Body of pancreas (tissue), 4 donors: ENCODE measurements around the gene APCDD1. TPM values are rescaled to one million over a fixed set of nuclear protein-coding genes. Genes with fewer than 3 reads are reported as not detected.

Experiments used
- ATAC-seq: fragments of 150-250 bp; one replicate; pipeline ENCODE4 v1.9.1; 2016
- DNase-seq, 4 donors: peaks; one replicate each; pipeline ENCODE4 v3.0.0-alpha.2; 2019
- H3K27ac ChIP-seq, 4 donors: fragments of 200-600 bp; sonication (generic); 1 replicate in 3 of 4; 2 replicates in 1 of 4; pipeline versions ENCODE4 v1.5.1 to v1.6.1; 2016 to 2019; ENCODE audit warnings: mild to moderate bottlenecking in 1 of 4, mixed read lengths in 1 of 4, moderate library complexity in 1 of 4
- H3K27me3 ChIP-seq, 2 donors: fragments of 200-600 bp; sonication (generic); one replicate each; pipeline ENCODE4 v1.6.0; 2016; ENCODE audit warnings: mild to moderate bottlenecking in 1 of 2
- H3K36me3 ChIP-seq, 2 donors: fragments of 200-600 bp; sonication (generic); replicated peaks in 1 of 2; 2 replicates each; pipeline ENCODE4 v1.5.1; 2016; ENCODE audit warnings: low read depth in 2 of 2; ENCODE audit not compliant: insufficient read depth in 1 of 2
- H3K4me1 ChIP-seq: fragments of 200-600 bp; sonication (generic); one replicate; pipeline ENCODE4 v1.6.0; 2016
- H3K4me3 ChIP-seq, 2 donors: fragments of 200-600 bp; sonication (generic); 1 replicate in 1 of 2; 2 replicates in 1 of 2; pipeline ENCODE4 v1.5.1; 2016 to 2019
- H3K9me3 ChIP-seq, 3 donors: fragments of 200-600 bp; sonication (generic); 1 replicate in 2 of 3; 2 replicates in 1 of 3; pipeline ENCODE4 v1.5.1; 2016
- POLR2A ChIP-seq, 3 donors: fragments of 450-650 bp; IDR thresholded peaks; one replicate each; pipeline ENCODE4 v1.6.1; 2016; ENCODE audit warnings: antibody characterized with exemption in 3 of 3, mild to moderate bottlenecking in 2 of 3
- WGBS, 2 donors: methylation state at CpG; one replicate each; pipeline ENCODE4 v1.1.5; 2017; 5-methylcytosine and 5-hydroxymethylcytosine counted together
- intact Hi-C: fragments of 100-400 bp; cut with DNase I; formaldehyde crosslinking; loops from one replicate; pipeline ENCODE4 v1.15.1; 2023
- total RNA-seq, 2 donors: library from RNA; depleted of rRNA; stranded (reverse); fragments of >200 nt; gene quantifications; one replicate each; pipeline ENCODE4 v1.1.0, GENCODE V29; 2016
- TF ChIP-seq, protein P1 (sequence below), 7 experiments: fragments of 450-650 bp in 4 of 7; fragments of 200-600 bp in 3 of 7; sonication (generic) in 3 of 7; IDR thresholded peaks; one replicate each; pipeline ENCODE4 v1.5.1; 2016 to 2019; ENCODE audit warnings: antibody characterized with exemption in 7 of 7

Gene APCDD1
- total RNA-seq, 2 donors from 2014 or later, result 8.6 to 31.3 TPM

GRCh38 chr18:10419420-10420103, 34.9 kb upstream of the APCDD1 start:
- DNase-seq (no peak), ATAC-seq (no peak)
- intact Hi-C loops, result no loop called here
- WGBS, 2 donors, result 84 to 86% methylated on average over 5 of the region's 5 CpGs
- H3K4me1 ChIP-seq, result no peaks in the 10 kb centered on the region
- H3K4me3 ChIP-seq, result no peak overlapping the region
- no peaks in the 10 kb centered on the region for H3K36me3 ChIP-seq
- H3K27ac ChIP-seq, result no peak overlapping the region
- TF ChIP-seq, protein P1, sequence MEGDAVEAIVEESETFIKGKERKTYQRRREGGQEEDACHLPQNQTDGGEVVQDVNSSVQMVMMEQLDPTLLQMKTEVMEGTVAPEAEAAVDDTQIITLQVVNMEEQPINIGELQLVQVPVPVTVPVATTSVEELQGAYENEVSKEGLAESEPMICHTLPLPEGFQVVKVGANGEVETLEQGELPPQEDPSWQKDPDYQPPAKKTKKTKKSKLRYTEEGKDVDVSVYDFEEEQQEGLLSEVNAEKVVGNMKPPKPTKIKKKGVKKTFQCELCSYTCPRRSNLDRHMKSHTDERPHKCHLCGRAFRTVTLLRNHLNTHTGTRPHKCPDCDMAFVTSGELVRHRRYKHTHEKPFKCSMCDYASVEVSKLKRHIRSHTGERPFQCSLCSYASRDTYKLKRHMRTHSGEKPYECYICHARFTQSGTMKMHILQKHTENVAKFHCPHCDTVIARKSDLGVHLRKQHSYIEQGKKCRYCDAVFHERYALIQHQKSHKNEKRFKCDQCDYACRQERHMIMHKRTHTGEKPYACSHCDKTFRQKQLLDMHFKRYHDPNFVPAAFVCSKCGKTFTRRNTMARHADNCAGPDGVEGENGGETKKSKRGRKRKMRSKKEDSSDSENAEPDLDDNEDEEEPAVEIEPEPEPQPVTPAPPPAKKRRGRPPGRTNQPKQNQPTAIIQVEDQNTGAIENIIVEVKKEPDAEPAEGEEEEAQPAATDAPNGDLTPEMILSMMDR (IDR thresholded peaks at IDR 0.05), result no peak
- no peak for TF ChIP-seq POLR2A (IDR thresholded peaks at IDR 0.05)
- H3K27me3 ChIP-seq, result no peaks in the 10 kb centered on the region
- H3K9me3 ChIP-seq, result no peaks in the 10 kb centered on the region

GRCh38 chr18:10420561-10421352, 33.7 kb upstream of the APCDD1 start:
- Histone ChIP-seq H3K36me3 (no peaks in the 10 kb centered on the region), H3K4me1 (no peaks in the 10 kb centered on the region), H3K4me3 (no peak overlapping the region), H3K9me3 (no peaks in the 10 kb centered on the region), H3K27ac (no peak overlapping the region), H3K27me3 (no peaks in the 10 kb centered on the region)
- DNase-seq (no peak), ATAC-seq (no peak)
- TF ChIP-seq, protein P1 (IDR thresholded peaks at IDR 0.05), result no peak
- TF ChIP-seq POLR2A (IDR thresholded peaks at IDR 0.05), result no peak
- intact Hi-C loops, result no loop called here
- 75 to 84% methylated on average over 5 of the region's 5 CpGs for WGBS, 2 donors

GRCh38 chr18:10421859-10422258, 32.6 kb upstream of the APCDD1 start:
- WGBS, 2 donors, result 61 to 75% methylated on average over 5 of the region's 5 CpGs

DNA sequence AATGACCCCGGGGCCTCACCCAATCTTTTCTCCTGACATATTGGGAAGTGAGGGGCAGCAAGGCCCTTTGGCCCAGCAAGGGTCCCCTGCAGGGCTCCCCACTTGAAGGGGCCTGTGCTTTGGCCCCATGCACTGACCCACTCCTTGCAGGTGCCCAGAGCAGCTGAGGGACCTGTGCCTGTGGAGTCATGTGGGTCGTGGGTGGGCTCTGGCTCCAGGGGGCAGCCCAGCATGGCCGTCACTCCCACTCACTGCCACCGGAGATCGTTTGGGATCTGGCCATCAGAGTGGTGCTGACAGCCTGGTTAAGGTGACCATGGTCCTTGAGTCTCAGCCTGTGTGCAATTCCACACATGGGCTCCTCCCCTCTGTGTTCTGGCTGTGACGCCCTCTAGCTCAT, 31.7 kb upstream of the APCDD1 start:
- Histone ChIP-seq H3K27me3 (no peaks in the 10 kb centered on the region), H3K9me3 (no peaks in the 10 kb centered on the region), H3K36me3 (no peaks in the 10 kb centered on the region), H3K27ac (no peak overlapping the region), H3K4me3 (no peak overlapping the region), H3K4me1 (no peaks in the 10 kb centered on the region)
- WGBS, 2 donors, result 55 to 84% methylated on average over 2 to 4 of the region's 6 CpGs
- ATAC-seq (no peak), DNase-seq (no peak)
- TF ChIP-seq POLR2A (IDR thresholded peaks at IDR 0.05), result no peak
- TF ChIP-seq, protein P1 (IDR thresholded peaks at IDR 0.05), result no peak
- intact Hi-C loops, result no loop called here

More at GRCh38 chr18:10421859-10422258, 32.6 kb upstream of the APCDD1 start:
- Histone ChIP-seq H3K9me3 (no peaks in the 10 kb centered on the region), H3K36me3 (no peaks in the 10 kb centered on the region), H3K27ac (no peak overlapping the region), H3K27me3 (no peaks in the 10 kb centered on the region), H3K4me3 (no peak overlapping the region), H3K4me1 (no peaks in the 10 kb centered on the region)
- no peak for DNase-seq
- intact Hi-C loops, result no loop called here
- no peak for ATAC-seq
- TF ChIP-seq POLR2A (IDR thresholded peaks at IDR 0.05), result no peak
- TF ChIP-seq, protein P1 (IDR thresholded peaks at IDR 0.05), result no peak
